Smooth muscle cell of the brain vasculature (primary cell): ENCODE data around the gene PEX13.
A peak's percentile ranks its signal among the peaks of the same experiment; 100 is the strongest.
"Not testable (repeated sequence)": the region's sequence is repeated elsewhere in the genome, so short reads cannot be mapped to it uniquely, and the experiment has no call there.

Experiments
- DNase-seq: peaks from one replicate; pipeline ENCODE4 v3.0.0-alpha.2; 2012; ENCODE audit warnings: low read depth, low spot score

The PEX13 gene

DNA sequence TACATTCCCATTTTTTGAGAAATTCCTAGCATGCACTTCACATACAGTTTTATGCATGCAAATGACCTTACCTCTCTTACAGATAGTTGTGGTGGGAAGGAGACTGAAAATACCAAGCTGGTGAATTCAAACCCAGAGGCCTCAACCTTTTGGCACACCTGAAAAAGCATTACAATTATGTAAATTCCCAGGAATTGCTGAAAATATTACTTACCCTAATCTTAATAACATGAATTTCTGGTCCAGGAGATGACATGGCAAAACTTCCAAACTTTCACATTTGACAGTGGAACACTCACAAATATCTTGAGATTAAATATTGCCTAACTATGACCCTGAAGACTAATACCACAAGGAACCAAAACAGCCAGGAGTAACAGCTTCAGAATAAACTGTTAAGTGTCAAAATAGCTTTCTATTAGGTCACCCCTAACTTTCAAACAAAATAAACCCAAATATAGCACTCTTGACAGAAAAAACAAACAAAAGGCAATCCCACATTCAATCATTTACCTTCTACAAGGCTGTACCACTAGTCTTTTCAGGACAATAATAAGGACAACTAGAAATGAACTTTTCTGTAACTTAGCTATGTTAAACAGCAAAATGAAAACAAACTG, 10.9 kb upstream of the PEX13 start:
- no peak for DNase-seq

DNA sequence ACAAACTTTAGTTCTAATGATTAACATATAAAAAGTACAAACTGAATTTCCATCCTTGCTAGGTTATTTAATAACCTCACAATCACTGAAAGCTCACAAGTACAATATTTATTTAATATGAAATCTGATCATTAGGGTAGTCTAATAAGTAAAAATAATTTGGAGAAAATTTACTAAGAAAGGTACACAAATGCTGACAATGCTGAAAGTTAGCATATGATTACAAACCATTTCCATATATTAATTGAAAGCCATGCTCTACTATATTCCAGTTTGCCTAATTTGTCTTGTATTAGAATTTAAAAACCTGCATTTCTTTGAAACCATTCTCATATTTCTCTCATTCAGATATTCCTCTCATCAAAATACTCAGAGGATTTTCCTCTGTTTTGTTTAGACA, 8.2 kb upstream of the PEX13 start:
- DNase-seq = no peak

DNA sequence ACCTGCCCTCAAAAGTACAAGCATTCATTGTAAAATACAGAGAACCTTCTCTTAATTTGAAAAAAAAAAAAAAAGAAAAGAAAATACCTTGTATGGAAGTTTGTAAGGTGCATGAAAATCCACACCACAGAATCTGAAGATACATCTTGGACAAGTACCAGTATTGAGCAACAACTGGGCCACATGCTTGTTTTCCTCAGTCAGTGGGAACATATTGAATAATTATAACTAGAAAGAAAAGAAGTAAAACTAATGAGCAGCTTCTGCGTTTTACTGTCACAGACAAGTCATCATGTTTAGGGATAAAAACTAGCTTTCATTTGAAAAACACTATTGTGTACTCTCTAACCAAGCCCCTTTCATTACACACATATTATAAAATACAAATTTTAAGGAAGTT, 5.8 kb upstream of the PEX13 start:
- no peak for DNase-seq

DNA sequence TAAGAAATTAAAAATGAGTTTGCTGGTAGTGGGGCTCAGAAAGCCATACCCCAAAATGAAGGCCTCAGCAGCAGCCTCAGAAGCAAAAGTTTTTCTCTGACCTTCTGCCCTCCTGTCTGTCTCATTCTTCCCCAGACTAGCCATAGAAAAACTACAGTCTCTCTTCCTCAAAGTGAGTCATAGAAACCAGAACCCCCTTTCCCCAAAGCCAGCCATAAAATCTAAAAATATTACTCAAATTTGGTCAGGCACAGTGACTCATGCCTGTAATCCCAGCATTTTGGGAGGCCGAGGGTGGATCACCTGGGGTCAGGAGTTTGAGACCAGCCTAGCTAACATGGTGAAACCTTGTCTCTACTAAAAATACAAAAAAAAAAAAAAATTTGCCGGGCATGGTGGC, 5.2 kb upstream of the PEX13 start:
- DNase-seq = not testable (repeated sequence)

DNA sequence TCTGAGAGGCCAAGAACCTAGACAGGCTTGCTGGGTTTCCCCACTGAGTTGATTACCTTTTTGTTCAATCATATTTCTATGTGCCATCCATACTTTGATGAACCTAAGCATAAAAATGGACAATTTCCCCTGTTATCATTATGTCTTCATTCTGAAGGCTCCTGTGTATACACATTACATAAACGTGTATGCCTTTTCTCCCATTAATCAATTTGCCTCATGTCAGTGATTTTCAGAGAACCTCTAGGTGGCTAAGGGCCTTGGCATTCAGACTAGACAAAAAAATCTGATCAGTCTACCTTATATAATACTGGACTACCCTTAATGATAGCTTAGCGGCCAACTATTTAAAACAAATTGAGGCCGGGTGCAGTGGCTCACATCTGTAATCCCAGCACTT, 4.1 kb upstream of the PEX13 start:
- DNase-seq = no peak

- DNase-seq = no peak
Measured at GRCh38 chr2:61014763-61015162, 2.8 kb upstream of the PEX13 start.

DNA sequence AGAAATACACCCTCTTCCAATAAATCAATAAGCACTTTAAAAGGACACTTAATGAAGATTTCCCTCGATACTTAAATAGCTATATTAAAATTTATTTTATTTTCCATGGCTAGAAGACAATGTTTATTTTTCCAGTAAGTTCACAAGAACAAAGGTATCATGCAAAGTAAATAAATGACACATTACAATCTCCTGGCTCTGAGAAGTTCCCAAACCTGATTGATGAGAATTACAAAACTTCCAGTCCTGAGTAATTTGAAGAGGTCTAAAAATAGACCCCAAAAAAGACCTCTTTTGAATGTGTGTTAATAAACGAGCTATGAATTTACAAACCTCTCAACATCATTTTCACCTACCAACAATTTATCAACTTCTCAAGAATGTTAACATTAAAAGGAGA, 1.5 kb upstream of the PEX13 start:
- DNase-seq = no peak

- no peak for DNase-seq
Measured at GRCh38 chr2:61016392-61017002, 1.0 kb upstream of the PEX13 start.

- DNase-seq = peak; percentile 36
Measured at GRCh38 chr2:61017003-61017555, 441 bp upstream of the PEX13 start.

DNA sequence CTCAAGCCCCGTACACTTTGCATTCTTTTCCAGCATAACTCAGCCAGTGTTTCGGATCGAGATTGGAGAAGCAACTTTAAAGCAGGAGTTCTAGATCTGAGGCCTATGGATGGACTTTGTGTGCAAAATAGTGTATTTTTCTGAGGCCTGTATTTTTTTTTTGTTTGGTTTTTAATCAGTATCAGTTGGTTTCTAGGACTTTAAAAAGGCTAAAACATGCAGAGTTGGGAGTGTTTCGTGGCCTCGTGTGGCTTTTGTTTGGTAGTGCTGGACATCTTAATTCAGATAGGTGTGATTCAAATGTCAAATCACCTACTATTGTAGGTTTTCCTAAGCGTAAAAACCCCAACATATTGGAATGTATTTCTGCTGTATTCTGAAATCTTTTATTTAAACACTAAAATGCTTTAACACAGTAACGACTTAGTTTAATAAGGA, 817 bp downstream of the PEX13 start:
- DNase-seq = no peak

- no peak for DNase-seq
Measured at GRCh38 chr2:61018798-61019197, 1.3 kb downstream of the PEX13 start.

DNA sequence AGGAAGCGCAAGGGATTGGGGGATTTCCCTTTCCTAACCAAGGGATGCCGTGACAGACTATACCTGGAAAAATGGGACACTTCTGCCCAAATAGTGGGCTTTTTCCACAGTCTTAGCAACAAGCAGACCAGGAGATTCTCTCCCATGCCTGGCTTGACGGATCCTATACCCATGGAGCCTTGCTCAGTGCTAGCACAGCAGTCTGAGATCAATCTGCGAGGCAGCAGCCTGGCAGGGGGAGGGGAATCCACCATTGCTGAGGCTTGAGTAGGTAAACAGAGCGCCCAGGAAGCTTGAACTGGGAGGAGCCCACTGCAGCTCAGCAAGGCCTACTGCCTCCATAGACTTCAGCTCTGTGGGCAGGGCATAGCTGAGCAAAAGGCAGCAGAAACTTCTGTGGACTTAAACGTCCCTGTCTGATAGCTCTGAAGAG, 3.7 kb downstream of the PEX13 start:
- DNase-seq = no peak

- DNase-seq = no peak
Measured at GRCh38 chr2:61023670-61024069, 6.2 kb downstream of the PEX13 start.

- no peak for DNase-seq
Measured at GRCh38 chr2:61029533-61029932, 12.0 kb downstream of the PEX13 start.

- not testable (repeated sequence) for DNase-seq
Measured at GRCh38 chr2:61034592-61034991, 17.1 kb downstream of the PEX13 start.

- not testable (repeated sequence) for DNase-seq
Measured at GRCh38 chr2:61036643-61037042, 19.1 kb downstream of the PEX13 start.

GRCh38 chr2:61042807-61043206, 25.3 kb downstream of the PEX13 start:
- no peak for DNase-seq

GRCh38 chr2:61044636-61045035, 27.1 kb downstream of the PEX13 start:
- DNase-seq = no peak

GRCh38 chr2:61045226-61045625, 27.7 kb downstream of the PEX13 start:
- no peak for DNase-seq

DNA sequence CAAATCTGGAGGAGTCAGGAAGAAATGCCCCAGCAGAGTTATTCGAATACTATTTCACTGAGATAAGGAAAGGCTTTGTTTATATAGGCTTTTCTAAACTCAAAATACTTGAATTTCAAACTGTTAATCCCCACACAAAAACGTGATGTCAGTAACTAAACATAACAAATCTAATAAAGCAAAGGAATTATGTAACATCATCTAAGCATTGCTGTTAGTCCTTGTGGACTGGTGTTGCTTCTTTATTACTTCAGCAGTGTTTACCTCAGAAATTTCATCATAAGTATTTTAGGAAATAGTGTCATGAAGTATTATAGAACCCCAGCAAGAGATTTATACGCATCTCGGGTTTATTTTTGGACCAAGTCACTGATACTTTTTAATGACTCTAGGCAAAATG, 28.5 kb downstream of the PEX13 start:
- no peak for DNase-seq

DNA sequence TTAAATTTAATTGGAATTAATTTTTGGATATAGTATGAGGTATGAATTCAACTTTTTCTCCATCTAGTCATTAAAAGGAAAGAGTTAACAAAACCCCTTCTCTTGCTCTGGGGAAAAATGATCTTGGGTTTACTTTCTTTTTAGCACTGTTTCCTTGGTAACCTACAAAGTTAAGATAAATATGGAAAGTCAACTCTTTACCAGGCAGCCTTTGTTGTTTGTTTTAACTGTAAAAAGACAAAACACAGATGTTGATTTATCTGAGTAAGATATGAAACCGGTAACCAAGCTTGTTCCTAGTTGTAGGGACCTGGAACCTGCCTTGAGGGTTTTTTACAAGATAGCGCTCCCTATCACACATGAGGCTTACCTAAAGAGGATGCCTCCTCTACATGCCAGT, 38.0 kb downstream of the PEX13 start:
- peak; percentile 2 for DNase-seq

GRCh38 chr2:61057562-61057961, 40.0 kb downstream of the PEX13 start:
- no peak for DNase-seq

- DNase-seq = no peak
Measured at GRCh38 chr2:61059382-61059781, 41.9 kb downstream of the PEX13 start.
